Measurements from ENCODE around the gene SHC2.

The SHC2 gene

GRCh38 chr19:444677-445210, 16.1 kb downstream of the SHC2 start:
- Histone ChIP-seq H3K4me2 (ENCODE audit: low read length) (no peak overlapping the region), H3K4me3 (ENCODE audit: low read depth, low read length, poor library complexity, severe bottlenecking) (no peak overlapping the region), H3K9me3 (ENCODE audit: low read length) (no peaks in the 10 kb centered on the region), H3K9ac (ENCODE audit: low read length) (no peak overlapping the region), H3K4me1 (ENCODE audit: insufficient read depth, low read length, severe bottlenecking) (no peaks in the 10 kb centered on the region), H3K27me3 (ENCODE audit: insufficient read depth, low read length) (no peaks in the 10 kb centered on the region), H3K79me2 (ENCODE audit: insufficient read depth, low read length) (no peaks in the 10 kb centered on the region), H3K9me2 (ENCODE audit: low read depth, low read length) (no peaks in the 10 kb centered on the region), H3K36me3 (ENCODE audit: insufficient read depth, low read length) (no peaks in the 10 kb centered on the region), H2AFZ (ENCODE audit: low read length) (no peak overlapping the region), H3K27ac (ENCODE audit: low read depth, low read length, poor library complexity, severe bottlenecking) (no peak overlapping the region), H4K20me1 (ENCODE audit: insufficient read depth, low read length) (no peaks in the 10 kb centered on the region), H3F3A (ENCODE audit: insufficient read depth, low read length) (no peaks in the 10 kb centered on the region)
- TF ChIP-seq EZH2 (IDR thresholded peaks at IDR 0.05; ENCODE audit: borderline replicate concordance, low read length) = no peak
- TF ChIP-seq, protein P1, sequence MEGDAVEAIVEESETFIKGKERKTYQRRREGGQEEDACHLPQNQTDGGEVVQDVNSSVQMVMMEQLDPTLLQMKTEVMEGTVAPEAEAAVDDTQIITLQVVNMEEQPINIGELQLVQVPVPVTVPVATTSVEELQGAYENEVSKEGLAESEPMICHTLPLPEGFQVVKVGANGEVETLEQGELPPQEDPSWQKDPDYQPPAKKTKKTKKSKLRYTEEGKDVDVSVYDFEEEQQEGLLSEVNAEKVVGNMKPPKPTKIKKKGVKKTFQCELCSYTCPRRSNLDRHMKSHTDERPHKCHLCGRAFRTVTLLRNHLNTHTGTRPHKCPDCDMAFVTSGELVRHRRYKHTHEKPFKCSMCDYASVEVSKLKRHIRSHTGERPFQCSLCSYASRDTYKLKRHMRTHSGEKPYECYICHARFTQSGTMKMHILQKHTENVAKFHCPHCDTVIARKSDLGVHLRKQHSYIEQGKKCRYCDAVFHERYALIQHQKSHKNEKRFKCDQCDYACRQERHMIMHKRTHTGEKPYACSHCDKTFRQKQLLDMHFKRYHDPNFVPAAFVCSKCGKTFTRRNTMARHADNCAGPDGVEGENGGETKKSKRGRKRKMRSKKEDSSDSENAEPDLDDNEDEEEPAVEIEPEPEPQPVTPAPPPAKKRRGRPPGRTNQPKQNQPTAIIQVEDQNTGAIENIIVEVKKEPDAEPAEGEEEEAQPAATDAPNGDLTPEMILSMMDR (IDR thresholded peaks at IDR 0.05; ENCODE audit: low read length) = no peak

DNA sequence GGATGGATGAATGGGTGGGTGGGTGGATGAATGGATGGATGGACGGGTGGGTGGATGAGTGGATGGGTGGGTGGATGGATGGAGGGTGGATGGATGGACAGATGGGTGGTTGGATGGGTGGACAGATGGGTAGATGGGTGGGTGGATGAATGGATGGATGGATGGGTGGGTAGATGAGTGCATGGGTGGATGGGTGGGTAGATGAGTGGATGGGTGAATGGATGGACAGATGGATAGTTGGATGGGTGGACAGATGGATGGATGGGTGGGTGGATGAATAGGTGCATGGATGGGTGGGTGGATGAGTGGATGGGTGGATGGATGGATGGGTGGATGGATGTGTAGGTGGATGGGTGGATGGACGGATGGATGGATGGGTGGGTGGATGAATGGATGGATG, 17.8 kb downstream of the SHC2 start:
- H3K4me3 ChIP-seq (ENCODE audit: low read depth, low read length, poor library complexity, severe bottlenecking) = no peak overlapping the region
- H3F3A ChIP-seq (ENCODE audit: insufficient read depth, low read length) = no peaks in the 10 kb centered on the region
- no peaks in the 10 kb centered on the region for H4K20me1 ChIP-seq (ENCODE audit: insufficient read depth, low read length)
- H3K4me2 ChIP-seq (ENCODE audit: low read length) = no peak overlapping the region
- H3K9ac ChIP-seq (ENCODE audit: low read length) = no peak overlapping the region
- TF ChIP-seq EZH2 (IDR thresholded peaks at IDR 0.05; ENCODE audit: borderline replicate concordance, low read length) = no peak
- TF ChIP-seq, protein P1 (IDR thresholded peaks at IDR 0.05; ENCODE audit: low read length) = no peak
- no peaks in the 10 kb centered on the region for H3K4me1 ChIP-seq (ENCODE audit: insufficient read depth, low read length, severe bottlenecking)
- no peak overlapping the region for H2AFZ ChIP-seq (ENCODE audit: low read length)
- H3K27me3 ChIP-seq (ENCODE audit: insufficient read depth, low read length) = no peaks in the 10 kb centered on the region
- H3K9me2 ChIP-seq (ENCODE audit: low read depth, low read length) = no peaks in the 10 kb centered on the region
- H3K36me3 ChIP-seq (ENCODE audit: insufficient read depth, low read length) = no peaks in the 10 kb centered on the region
- H3K27ac ChIP-seq (ENCODE audit: low read depth, low read length, poor library complexity, severe bottlenecking) = no peak overlapping the region
- H3K9me3 ChIP-seq (ENCODE audit: low read length) = no peaks in the 10 kb centered on the region
- H3K79me2 ChIP-seq (ENCODE audit: insufficient read depth, low read length) = no peaks in the 10 kb centered on the region

DNA sequence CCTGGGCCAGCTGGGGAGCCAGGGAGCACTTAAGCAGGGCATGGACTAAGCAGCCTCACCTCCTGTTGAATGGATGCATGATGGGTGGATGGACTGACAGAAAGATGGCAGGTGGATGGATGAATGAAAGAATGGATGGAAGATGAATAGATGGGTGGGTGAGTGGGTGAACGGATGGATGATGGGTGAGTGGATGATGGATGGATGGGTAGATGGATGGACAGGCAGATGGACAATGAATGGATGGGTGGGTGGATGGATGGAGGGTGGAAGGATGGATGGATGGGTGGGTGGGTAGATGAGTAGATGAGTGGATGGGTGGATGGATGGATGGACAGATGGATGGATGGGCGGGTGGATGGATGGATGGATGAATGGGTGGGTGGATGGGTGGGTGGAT, 18.7 kb downstream of the SHC2 start:
- TF ChIP-seq, protein P1 (IDR thresholded peaks at IDR 0.05; ENCODE audit: low read length) = no peak
- no peak for TF ChIP-seq EZH2 (IDR thresholded peaks at IDR 0.05; ENCODE audit: borderline replicate concordance, low read length)
- H3K9me2 ChIP-seq (ENCODE audit: low read depth, low read length) = no peaks in the 10 kb centered on the region

More for the DNA sequence above, 18.7 kb downstream of the SHC2 start:
- no peaks in the 10 kb centered on the region for H3K4me1 ChIP-seq (ENCODE audit: insufficient read depth, low read length, severe bottlenecking)
- H3K36me3 ChIP-seq (ENCODE audit: insufficient read depth, low read length) = no peaks in the 10 kb centered on the region
- no peaks in the 10 kb centered on the region for H3K9me3 ChIP-seq (ENCODE audit: low read length)
- no peak overlapping the region for H3K27ac ChIP-seq (ENCODE audit: low read depth, low read length, poor library complexity, severe bottlenecking)
- H3K9ac ChIP-seq (ENCODE audit: low read length) = no peak overlapping the region
- H3K27me3 ChIP-seq (ENCODE audit: insufficient read depth, low read length) = no peaks in the 10 kb centered on the region
- H2AFZ ChIP-seq (ENCODE audit: low read length) = no peak overlapping the region
- H3K4me2 ChIP-seq (ENCODE audit: low read length) = no peak overlapping the region
- H3K79me2 ChIP-seq (ENCODE audit: insufficient read depth, low read length) = no peaks in the 10 kb centered on the region
- no peaks in the 10 kb centered on the region for H4K20me1 ChIP-seq (ENCODE audit: insufficient read depth, low read length)
- no peaks in the 10 kb centered on the region for H3F3A ChIP-seq (ENCODE audit: insufficient read depth, low read length)
- no peak overlapping the region for H3K4me3 ChIP-seq (ENCODE audit: low read depth, low read length, poor library complexity, severe bottlenecking)
